ENCODE measurements around the gene TTLL11.

Gene TTLL11

GRCh38 chr9:121779381-121780117 lies 313.6 kb downstream of the TTLL11 start:
- no peak overlapping the region for H3K4me3 ChIP-seq (ENCODE audit: low read depth, low read length)
- DNase-seq (ENCODE audit: low read depth), result no peak
- no peak for TF ChIP-seq CTCF (IDR thresholded peaks at IDR 0.05; ENCODE audit: control insufficient read depth, extremely low read depth, insufficient read depth)

DNA sequence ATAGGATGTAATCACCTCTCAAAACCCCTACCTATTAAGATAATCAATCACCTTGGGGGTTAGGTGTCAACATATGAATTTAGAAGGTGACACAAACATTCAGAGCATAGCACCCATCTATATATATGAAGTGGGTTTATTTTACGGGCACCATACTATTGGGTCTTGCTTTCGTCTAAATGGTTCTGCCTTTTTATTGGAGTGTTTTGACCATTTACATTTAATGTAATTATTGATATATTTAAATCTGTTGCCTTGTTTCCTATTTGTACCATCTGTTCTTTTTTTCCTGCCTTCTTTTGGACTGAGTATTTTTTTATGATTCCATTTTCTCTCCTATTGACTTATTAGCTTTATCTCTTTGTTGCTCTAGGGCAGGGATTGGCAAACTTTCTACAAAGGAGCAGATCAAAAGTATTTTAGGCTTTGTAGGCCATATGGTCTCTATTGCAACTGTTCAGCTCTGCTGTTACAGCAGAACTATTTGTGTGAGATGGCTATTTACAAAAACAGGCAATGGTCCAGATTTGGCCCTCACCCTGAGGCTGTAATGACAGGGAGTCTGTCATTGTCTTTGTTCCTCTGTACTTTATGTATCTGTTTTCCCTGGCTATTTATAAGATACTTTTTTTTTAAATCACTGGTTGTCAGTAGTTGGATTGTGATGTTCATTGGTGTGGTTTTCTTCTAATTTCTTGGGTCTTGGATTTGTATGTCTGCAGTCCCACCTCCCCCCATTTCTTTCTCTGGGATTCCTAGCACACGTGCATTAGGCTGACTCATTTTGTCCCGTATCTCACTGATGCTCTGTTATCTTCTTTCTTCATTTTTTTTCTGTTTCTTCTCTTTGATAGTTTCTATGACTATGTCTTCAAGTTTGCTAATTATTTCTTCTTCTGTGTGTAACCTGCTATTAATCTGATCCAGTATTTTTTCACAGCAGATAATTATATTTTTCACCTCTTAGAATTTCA lies 314.6 kb downstream of the TTLL11 start:
- TF ChIP-seq CTCF (IDR thresholded peaks at IDR 0.05; ENCODE audit: control insufficient read depth, extremely low read depth, insufficient read depth), result no peak
- H3K4me3 ChIP-seq (ENCODE audit: low read depth, low read length), result no peak overlapping the region
- DNase-seq (ENCODE audit: low read depth), result no peak

DNA sequence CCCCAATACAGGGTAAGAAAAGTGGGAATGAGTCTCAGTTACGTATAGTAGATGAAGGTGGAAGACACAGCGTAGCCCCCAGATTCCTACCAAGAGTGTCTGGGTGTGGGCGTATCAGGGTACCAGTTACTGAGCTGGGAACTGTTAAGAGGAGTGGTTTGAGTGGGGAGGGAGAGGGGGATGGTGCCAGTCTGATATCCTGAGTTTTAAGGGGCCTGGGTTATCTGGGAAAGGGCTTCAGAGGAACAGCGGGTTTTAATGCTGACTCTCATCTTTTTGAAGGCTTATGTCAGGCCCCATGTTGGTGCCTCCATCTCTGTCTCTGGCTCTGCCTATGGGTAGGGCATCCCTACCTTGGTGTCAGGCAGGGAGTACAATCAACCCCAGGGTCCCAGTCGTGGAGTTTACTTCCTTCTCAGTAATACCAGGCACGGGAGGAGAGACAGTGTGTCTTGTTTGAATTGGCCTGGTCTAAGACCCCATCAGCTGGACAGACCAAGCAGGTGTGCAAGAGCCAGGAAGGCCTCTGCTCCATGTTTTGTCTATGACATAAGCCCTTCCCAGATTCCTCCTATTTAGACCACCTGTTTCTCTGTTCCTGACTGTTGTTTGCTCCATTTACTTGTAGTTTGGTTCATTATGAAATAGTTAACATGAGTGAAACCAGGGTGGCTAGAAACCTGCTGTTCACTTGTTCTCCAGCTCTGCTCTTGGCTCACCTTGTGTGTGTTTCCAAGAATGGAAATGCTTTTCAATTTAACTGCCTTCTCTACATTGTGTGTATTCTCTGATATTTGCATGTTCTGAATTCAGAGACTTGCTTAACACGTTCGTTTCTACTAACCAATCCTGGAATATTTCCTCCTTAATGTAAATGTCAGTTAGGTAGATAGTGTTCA lies 316.1 kb downstream of the TTLL11 start:
- no peak for DNase-seq (ENCODE audit: low read depth)
- no peak for TF ChIP-seq CTCF (IDR thresholded peaks at IDR 0.05; ENCODE audit: control insufficient read depth, extremely low read depth, insufficient read depth)

DNA sequence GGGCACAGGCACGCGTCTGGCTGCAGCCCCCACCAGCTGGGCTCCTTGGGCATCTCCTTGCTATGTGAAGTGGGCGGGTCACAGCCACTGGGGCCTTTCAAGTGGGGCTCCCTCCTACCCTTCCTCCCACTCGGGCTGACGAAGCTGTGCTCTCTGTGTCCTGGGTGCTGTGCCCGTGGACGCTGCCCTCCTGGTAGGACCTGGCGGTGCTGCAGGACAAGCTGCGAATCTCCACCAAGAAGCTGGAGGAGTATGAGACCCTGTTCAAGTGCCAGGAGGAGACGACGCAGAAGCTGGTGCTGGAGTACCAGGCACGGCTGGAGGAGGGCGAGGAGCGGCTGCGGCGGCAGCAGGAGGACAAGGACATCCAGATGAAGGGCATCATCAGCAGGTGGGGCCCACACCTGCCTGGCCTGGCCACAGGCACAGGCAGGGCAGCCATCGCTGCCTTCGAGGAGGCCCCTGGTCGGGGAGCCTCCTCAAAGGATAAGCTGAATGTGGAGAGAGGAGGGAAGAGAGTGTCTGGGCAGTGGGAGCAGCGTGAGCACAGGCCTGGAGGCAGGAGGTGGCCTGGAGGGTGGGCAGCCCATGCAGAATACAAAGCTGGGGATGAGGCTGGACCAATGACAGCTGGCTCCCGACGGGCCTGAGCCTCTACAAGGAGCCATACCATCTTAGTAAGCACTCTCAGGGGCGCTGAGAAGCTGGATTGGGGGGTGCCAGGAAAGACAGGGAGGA lies 316.9 kb downstream of the TTLL11 start:
- H3K4me3 ChIP-seq (ENCODE audit: low read depth, low read length), result no peak overlapping the region
- TF ChIP-seq CTCF (IDR thresholded peaks at IDR 0.05; ENCODE audit: control insufficient read depth, extremely low read depth, insufficient read depth), result no peak
- DNase-seq (ENCODE audit: low read depth), result no peak

More for the DNA sequence above, 316.1 kb downstream of the TTLL11 start:
- H3K4me3 ChIP-seq (ENCODE audit: low read depth, low read length), result no peak overlapping the region

DNA sequence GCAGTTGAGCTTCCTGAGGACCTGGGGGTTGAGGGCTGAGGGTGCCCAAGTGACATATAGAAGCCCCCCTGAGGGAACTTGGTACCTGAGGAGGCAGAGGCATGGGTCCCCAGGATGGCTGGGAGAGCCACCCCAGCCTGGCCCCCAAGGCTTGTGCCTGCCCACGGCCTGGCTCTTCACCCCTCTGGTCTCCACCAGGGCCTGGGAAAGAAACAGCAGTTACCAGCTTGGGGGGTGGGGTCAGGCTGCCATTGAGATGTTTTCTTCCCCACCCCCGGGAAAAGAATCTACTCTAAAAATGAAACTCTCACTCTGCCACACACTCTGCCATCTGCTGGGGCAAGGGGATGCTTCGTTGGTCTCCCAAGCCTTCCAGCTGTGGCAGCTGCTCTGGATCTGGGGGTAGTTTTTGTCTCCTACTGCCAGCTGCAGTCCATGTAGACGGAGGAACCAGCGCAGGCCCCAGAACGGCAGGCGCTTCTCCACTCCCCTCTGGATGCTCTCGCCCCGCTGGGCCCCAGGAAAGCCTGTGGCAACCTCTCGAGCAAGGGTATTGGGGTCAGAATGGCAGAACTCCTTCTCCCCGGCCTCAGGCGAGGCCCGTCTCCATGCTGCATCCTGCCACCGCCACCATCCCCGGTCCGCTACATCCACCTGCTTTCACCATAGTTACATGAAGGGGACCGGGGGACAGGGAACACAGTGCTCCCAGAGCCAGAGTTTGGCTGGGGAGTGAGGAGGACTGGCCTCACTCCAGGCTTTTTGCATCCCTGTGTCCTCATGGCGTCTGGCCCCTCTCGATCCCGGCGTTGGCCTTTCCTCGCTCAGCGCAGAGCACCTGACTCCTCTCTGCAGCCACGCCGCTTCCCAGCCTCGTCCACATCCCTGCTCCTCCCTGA lies 318.1 kb downstream of the TTLL11 start:
- no peak for DNase-seq (ENCODE audit: low read depth)
- no peak overlapping the region for H3K4me3 ChIP-seq (ENCODE audit: low read depth, low read length)
- no peak for TF ChIP-seq CTCF (IDR thresholded peaks at IDR 0.05; ENCODE audit: control insufficient read depth, extremely low read depth, insufficient read depth)

Measured in LNCaP clone FGC (cell line).